B cell (primary cell): ENCODE results near the gene FZR1.

Experiments
- CTCF ChIP-seq: fragments of 200-600 bp; IDR thresholded peaks from one replicate; pipeline ENCODE4 v1.8.0; 2022; ENCODE audit warnings: antibody characterized with exemption, mild to moderate bottlenecking
- EZH2 ChIP-seq: IDR thresholded peaks from 2 replicates; pipeline ENCODE4 v1.6.1; 2012; ENCODE audit warnings: borderline replicate concordance, low read depth, mild to moderate bottlenecking, moderate library complexity, low read length; ENCODE audit not compliant: insufficient read depth, poor library complexity, severe bottlenecking

- TF ChIP-seq CTCF (peak; percentile 39), EZH2 (no peak)
Observed at GRCh38 chr19:3547767-3548282, 41.7 kb downstream of the FZR1 start.
